ENCODE results near the gene TTLL3. TPM values are rescaled to one million over a fixed set of nuclear protein-coding genes. Genes with fewer than 3 reads are reported as not detected.
"Not testable (repeated sequence)": the region's sequence is repeated elsewhere in the genome, so short reads cannot be mapped to it uniquely, and the experiment has no call there.

TTLL3 gene
- polyA plus RNA-seq, 1 of the 3 experiments (the other 2 are of a cell fraction) = 41.6 TPM

DNA sequence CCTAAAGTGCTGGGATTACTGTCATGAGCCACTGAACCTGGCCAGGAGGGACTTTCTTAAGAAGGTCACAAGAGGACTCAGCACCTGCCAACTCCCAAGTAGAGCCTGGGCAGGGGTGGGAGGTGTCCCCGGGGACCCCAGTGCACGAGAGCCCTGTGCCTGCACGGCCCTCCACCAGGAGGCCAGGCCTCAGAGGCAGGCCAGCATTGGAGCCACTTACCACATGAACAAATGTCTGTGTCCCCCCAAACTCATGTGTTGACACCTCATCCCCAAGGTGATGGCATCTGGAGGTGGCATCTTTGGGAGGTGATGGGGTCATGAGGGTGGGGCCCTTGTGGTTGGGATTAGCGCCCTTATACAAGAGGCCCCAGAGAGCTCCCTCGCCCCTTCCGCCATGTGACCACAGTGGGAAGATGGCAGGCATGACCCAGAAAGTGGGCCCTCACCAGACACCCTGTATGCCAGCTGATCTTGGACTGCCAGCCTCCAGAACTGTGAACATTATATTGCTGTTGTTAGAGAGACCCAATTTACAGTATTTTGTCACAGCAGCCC is 36.9 kb downstream of the TTLL3 start:
- H3K4me2 ChIP-seq = no peak overlapping the region
- no peaks in the 10 kb centered on the region for H3K9me2 ChIP-seq
- ChIA-PET CTCF (interaction anchor here (0.5 to 2.3 kb wide), 5 partner anchors 51 to 100 kb away, joined by 3 to 11 read pairs (median 3); no protein-coding TSS in a partner anchor), POLR2A (no interaction called here)
- H2AFZ ChIP-seq (ENCODE audit: low read depth) = no peak overlapping the region
- H4K20me1 ChIP-seq (ENCODE audit: insufficient read depth) = no peaks in the 10 kb centered on the region
- H3F3A ChIP-seq (replicated peaks; ENCODE audit: insufficient read depth) = peaks cover 3% of the 10 kb centered on the region
- TF ChIP-seq MEF2A (IDR thresholded peaks at IDR 0.05; ENCODE audit: borderline replicate concordance, low read depth) (no peak), EP300 (IDR thresholded peaks at IDR 0.05; ENCODE audit: borderline replicate concordance in 1 of 2, low read depth in 1 of 2, low read length in 1 of 2) (no peak), EZH2phosphoT487 (IDR thresholded peaks at IDR 0.05; ENCODE audit: borderline replicate concordance, low read depth) (no peak), TEAD4 (IDR thresholded peaks at IDR 0.05; ENCODE audit: borderline replicate concordance, insufficient read depth) (no peak), POLR2AphosphoS5 (IDR thresholded peaks at IDR 0.05; ENCODE audit: low read depth, low read length) (no peak), FOSL2 (IDR thresholded peaks at IDR 0.05; ENCODE audit: borderline replicate concordance, low read depth) (no peak), TAF1 (IDR thresholded peaks at IDR 0.05; ENCODE audit: borderline replicate concordance, low read depth, low read length) (no peak), TCF12 (IDR thresholded peaks at IDR 0.05) (no peak), ELF1 (IDR thresholded peaks at IDR 0.05) (no peak), CHD2 (IDR thresholded peaks at IDR 0.05; ENCODE audit: low read length, partially characterized antibody) (no peak), FOXM1 (IDR thresholded peaks at IDR 0.05; ENCODE audit: low read depth) (no peak), GABPA (IDR thresholded peaks at IDR 0.05; ENCODE audit: low read depth) (no peak)
- TF ChIP-seq, protein P1, sequence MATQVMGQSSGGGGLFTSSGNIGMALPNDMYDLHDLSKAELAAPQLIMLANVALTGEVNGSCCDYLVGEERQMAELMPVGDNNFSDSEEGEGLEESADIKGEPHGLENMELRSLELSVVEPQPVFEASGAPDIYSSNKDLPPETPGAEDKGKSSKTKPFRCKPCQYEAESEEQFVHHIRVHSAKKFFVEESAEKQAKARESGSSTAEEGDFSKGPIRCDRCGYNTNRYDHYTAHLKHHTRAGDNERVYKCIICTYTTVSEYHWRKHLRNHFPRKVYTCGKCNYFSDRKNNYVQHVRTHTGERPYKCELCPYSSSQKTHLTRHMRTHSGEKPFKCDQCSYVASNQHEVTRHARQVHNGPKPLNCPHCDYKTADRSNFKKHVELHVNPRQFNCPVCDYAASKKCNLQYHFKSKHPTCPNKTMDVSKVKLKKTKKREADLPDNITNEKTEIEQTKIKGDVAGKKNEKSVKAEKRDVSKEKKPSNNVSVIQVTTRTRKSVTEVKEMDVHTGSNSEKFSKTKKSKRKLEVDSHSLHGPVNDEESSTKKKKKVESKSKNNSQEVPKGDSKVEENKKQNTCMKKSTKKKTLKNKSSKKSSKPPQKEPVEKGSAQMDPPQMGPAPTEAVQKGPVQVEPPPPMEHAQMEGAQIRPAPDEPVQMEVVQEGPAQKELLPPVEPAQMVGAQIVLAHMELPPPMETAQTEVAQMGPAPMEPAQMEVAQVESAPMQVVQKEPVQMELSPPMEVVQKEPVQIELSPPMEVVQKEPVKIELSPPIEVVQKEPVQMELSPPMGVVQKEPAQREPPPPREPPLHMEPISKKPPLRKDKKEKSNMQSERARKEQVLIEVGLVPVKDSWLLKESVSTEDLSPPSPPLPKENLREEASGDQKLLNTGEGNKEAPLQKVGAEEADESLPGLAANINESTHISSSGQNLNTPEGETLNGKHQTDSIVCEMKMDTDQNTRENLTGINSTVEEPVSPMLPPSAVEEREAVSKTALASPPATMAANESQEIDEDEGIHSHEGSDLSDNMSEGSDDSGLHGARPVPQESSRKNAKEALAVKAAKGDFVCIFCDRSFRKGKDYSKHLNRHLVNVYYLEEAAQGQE (IDR thresholded peaks at IDR 0.05; ENCODE audit: low read depth, low read length) = no peak
- TF ChIP-seq, protein P2, sequence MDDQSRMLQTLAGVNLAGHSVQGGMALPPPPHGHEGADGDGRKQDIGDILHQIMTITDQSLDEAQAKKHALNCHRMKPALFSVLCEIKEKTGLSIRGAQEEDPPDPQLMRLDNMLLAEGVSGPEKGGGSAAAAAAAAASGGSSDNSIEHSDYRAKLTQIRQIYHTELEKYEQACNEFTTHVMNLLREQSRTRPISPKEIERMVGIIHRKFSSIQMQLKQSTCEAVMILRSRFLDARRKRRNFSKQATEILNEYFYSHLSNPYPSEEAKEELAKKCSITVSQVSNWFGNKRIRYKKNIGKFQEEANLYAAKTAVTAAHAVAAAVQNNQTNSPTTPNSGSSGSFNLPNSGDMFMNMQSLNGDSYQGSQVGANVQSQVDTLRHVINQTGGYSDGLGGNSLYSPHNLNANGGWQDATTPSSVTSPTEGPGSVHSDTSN (IDR thresholded peaks at IDR 0.05) = no peak
- TF ChIP-seq, protein P3, sequence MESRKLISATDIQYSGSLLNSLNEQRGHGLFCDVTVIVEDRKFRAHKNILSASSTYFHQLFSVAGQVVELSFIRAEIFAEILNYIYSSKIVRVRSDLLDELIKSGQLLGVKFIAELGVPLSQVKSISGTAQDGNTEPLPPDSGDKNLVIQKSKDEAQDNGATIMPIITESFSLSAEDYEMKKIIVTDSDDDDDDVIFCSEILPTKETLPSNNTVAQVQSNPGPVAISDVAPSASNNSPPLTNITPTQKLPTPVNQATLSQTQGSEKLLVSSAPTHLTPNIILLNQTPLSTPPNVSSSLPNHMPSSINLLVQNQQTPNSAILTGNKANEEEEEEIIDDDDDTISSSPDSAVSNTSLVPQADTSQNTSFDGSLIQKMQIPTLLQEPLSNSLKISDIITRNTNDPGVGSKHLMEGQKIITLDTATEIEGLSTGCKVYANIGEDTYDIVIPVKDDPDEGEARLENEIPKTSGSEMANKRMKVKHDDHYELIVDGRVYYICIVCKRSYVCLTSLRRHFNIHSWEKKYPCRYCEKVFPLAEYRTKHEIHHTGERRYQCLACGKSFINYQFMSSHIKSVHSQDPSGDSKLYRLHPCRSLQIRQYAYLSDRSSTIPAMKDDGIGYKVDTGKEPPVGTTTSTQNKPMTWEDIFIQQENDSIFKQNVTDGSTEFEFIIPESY (IDR thresholded peaks at IDR 0.05; ENCODE audit: borderline replicate concordance, low read depth) = no peak
- TF ChIP-seq, protein P4, sequence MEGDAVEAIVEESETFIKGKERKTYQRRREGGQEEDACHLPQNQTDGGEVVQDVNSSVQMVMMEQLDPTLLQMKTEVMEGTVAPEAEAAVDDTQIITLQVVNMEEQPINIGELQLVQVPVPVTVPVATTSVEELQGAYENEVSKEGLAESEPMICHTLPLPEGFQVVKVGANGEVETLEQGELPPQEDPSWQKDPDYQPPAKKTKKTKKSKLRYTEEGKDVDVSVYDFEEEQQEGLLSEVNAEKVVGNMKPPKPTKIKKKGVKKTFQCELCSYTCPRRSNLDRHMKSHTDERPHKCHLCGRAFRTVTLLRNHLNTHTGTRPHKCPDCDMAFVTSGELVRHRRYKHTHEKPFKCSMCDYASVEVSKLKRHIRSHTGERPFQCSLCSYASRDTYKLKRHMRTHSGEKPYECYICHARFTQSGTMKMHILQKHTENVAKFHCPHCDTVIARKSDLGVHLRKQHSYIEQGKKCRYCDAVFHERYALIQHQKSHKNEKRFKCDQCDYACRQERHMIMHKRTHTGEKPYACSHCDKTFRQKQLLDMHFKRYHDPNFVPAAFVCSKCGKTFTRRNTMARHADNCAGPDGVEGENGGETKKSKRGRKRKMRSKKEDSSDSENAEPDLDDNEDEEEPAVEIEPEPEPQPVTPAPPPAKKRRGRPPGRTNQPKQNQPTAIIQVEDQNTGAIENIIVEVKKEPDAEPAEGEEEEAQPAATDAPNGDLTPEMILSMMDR (IDR thresholded peaks at IDR 0.05) = no peak
- H3K79me2 ChIP-seq (ENCODE audit: insufficient read depth) = peaks cover 13% of the 10 kb centered on the region; the same call in 1 of the 2 replicates
- no peak for DNase-seq
- H3K27ac ChIP-seq (ENCODE audit: low read depth in 2 of 2, low read length in 1 of 2) = no peak overlapping the region
- no peak overlapping the region for H3K9ac ChIP-seq
- peaks cover 0 to under 1% of the 10 kb centered on the region in 2 experiments for H3K36me3 ChIP-seq (replicated peaks in 1 of 2; ENCODE audit: control insufficient read depth in 1 of 2, insufficient read depth in 2 of 2, low read length in 1 of 2)
- H3K4me3 ChIP-seq (ENCODE audit: low read depth in 2 of 2, low read length in 1 of 2) = no peak overlapping the region
- no peaks in the 10 kb centered on the region for H3K27me3 ChIP-seq (ENCODE audit: insufficient read depth)
- no peaks in the 10 kb centered on the region for H3K9me3 ChIP-seq
- H3K4me1 ChIP-seq (ENCODE audit: control insufficient read depth in 1 of 2, insufficient read depth in 2 of 2, low read depth in 1 of 2, low read length in 1 of 2) = peaks cover 5% of the 10 kb centered on the region in 2 experiments; a peak in 2 of 4 replicates
- 93% methylated on average over 6 of the region's 6 CpGs for WGBS (ENCODE audit: low lambda C conversion rate)

DNA sequence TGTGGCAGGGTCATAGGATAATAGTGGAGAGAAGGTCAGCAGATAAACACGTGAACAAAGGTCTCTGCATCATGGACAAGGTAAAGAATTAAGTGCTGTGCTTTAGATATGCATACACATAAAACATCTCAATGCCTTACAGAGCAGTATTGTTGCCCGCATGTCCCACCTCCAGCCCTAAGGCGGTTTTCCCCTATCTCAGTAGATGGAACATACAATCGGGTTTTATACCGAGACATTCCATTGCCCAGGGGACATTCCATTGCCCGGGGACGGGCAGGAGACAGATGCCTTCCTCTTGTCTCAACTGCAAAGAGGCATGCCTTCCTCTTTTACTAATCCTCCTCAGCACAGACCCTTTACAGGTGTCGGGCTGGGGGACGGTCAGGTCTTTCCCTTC is 37.8 kb downstream of the TTLL3 start:
- H3F3A ChIP-seq (replicated peaks; ENCODE audit: insufficient read depth); H3K4me2 ChIP-seq; POLR2A ChIA-PET; H3K9ac ChIP-seq; H3K36me3 ChIP-seq (replicated peaks in 1 of 2; ENCODE audit: control insufficient read depth in 1 of 2, insufficient read depth in 2 of 2, low read length in 1 of 2); H4K20me1 ChIP-seq (ENCODE audit: insufficient read depth); DNase-seq; H3K4me1 ChIP-seq (ENCODE audit: control insufficient read depth in 1 of 2, insufficient read depth in 2 of 2, low read depth in 1 of 2, low read length in 1 of 2); H3K27me3 ChIP-seq (ENCODE audit: insufficient read depth); H3K79me2 ChIP-seq (ENCODE audit: insufficient read depth); H3K9me3 ChIP-seq; H3K4me3 ChIP-seq (ENCODE audit: low read depth in 2 of 2, low read length in 1 of 2); H2AFZ ChIP-seq (ENCODE audit: low read depth); H3K27ac ChIP-seq (ENCODE audit: low read depth in 2 of 2, low read length in 1 of 2); H3K9me2 ChIP-seq: not testable (repeated sequence)
- CTCF ChIA-PET = interaction anchor here (0.5 to 2.1 kb wide), 5 partner anchors 17 to 440 kb away, joined by 3 to 8 read pairs (median 5); partner anchors contain the start of gene CRELD1
- 58% methylated on average over 7 of the region's 9 CpGs for WGBS (ENCODE audit: low lambda C conversion rate)
